ENCODE results near the gene HS3ST4.
"Not testable (repeated sequence)": the region's sequence is repeated elsewhere in the genome, so short reads cannot be mapped to it uniquely, and the experiment has no call there.

HS3ST4 gene

GRCh38 chr16:25734430-25735385 is 42.9 kb downstream of the HS3ST4 start:
- no peak for DNase-seq

GRCh38 chr16:25735645-25736044 is 43.9 kb downstream of the HS3ST4 start:
- DNase-seq, result no peak

- peak; percentile 53 for DNase-seq
These were observed 55.5 kb downstream of the HS3ST4 start for GRCh38 chr16:25747160-25747758.

GRCh38 chr16:25748092-25748654 is 56.4 kb downstream of the HS3ST4 start:
- no peak for DNase-seq

GRCh38 chr16:25750488-25751216 is 58.9 kb downstream of the HS3ST4 start:
- no peak for DNase-seq

GRCh38 chr16:25751230-25751835 is 59.6 kb downstream of the HS3ST4 start:
- DNase-seq, result no peak

DNA sequence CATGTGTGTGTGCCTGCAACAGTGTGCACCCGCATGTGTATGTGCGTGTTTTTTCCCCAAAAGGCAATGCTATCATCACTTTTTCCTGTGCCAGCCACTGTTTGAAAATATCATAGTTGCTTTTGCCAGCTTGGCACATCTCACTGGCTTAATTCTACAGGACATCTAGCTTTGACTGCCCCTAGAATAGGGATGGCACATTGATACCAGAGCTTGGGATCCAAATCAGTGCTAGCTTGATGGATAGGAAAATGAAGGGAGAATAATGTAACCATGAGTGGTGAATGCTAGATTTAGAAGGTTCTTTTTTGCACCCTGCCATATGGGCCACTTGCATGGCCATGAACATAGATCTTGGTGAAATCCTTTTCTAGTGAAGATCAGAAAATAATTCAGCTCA is 72.7 kb downstream of the HS3ST4 start:
- no peak for DNase-seq

DNA sequence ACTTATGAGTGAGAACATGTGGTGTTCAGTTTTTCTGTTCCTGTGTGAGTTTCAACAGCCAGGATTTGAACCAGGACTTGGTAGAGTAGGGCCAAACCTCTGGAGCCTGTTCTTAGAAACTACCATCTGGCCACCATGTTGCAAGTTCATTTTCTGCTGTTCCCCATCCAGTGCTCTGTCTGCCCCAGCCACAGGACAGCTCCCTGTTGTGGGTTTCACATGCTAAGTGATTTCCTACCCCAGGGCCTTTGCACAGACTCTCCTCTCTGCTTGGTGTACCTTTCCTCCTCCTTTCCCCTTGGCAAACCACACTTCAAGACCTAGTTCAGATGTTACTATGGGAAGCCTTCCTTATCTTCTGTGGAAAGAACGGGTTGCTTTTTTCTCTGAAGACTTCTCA is 79.5 kb downstream of the HS3ST4 start:
- no peak for DNase-seq

DNA sequence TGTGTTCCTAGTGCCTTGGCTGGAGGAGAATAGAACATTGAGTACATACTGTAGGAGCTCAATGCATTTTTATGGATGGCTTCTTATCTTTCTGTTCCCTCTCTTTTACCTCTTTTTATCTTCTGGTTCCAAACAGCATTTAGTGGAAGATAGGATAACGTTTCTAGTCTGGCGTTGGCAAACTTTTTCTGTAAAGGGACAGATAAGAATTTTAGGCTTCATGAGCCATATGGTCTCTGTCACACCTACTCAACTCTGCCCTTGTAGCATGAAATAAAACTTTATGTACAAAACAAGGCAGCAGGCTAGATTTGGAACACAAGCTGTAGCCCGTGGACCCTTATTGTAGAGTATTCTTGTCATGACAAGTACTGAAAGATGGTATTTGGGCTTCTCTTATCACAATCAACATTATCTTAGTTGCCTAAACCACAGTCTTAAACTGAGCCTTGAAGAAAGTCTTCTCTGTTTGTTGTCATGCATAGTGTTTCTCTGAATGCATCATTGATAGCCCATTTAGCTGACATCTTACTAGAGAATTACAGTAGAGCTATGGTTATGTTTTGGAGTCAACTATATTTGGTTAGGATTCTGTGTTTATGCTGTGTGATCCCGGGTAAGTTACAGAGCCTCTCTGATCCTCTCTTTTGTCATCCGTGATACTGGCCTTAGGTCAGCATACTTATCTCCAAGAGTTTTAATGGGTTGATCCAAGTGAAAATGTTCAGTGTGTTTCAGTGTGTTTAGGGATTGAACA is 80.2 kb downstream of the HS3ST4 start:
- DNase-seq, result no peak

DNA sequence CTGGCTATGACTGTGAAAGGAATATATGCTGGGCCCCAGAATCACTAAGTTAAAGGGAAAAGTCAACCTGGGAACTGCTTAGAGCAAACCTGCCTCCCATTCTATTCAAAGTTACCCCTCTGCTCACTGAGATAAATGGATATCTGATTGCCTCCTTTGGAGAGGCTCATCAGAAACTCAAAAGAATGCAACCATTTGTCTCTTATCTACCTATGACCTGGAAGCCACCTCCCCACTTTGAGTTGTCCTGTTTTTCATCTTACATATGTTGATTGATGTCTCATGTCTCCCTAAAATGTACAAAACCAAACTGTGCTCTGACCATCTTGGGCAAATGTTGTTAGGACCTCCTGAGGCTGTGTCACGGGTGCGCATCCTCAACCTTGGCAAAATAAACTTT is 84.5 kb downstream of the HS3ST4 start:
- not testable (repeated sequence) for DNase-seq

DNA sequence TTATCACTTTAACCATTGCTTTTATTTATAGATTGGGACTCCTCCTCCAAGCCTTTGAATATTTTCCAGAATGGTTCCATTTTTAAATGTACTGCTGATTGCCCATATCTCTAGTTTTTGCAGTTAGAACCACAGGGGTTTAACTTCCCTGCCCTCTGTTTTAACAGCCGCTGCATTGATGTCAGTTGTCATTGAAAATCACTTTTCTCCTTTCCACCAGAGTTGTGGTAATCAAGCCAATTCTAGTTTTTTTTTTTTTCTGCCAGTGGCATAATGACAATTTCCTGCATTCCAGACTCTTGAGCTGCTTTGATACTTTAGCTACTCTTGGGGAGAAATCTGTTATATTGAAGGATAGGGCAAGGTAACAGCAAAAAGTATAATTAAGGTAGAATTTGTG is 91.5 kb downstream of the HS3ST4 start:
- DNase-seq, result no peak

DNA sequence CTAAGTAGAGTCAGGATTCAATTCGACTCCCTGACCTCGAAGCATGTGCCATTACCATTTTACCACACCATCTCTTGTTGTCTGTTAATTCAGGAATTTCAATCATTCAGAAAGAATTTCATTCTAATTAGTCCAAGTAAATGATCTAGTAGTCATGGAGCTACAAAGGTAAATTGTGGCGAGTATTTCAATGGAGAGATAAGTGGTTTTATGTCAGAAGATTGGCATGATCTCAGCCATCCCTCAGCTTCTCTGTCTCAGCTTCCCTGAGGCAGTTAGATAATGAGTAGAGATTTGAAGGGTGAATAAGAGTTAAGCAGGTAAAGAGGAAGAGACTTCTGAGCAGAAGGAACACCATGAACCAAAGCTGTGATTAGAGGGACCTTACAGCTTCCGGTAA is 93.6 kb downstream of the HS3ST4 start:
- DNase-seq, result no peak

GRCh38 chr16:25786748-25787147 is 95.0 kb downstream of the HS3ST4 start:
- no peak for DNase-seq

DNA sequence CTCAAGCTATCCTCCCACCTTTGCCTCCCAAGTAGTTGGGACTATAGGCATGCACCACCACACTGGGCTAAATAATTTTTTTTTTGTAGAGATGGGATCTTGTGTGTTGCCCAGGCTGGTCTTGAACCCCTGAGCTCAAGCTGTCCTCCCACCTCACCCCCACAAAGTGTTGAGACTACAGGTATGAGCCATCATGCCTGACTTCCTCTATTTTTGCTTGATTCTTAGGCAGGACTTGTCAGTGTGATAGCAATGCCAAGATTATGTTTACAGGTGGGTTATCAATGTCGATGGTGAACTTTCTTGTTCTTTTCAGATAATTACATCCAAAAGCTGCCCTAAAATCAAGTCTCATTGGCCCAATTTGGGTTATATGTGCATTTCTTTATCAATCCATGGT is 96.9 kb downstream of the HS3ST4 start:
- no peak for DNase-seq

GRCh38 chr16:25796239-25796638 is 104.5 kb downstream of the HS3ST4 start:
- no peak for DNase-seq

GRCh38 chr16:25798065-25798464 is 106.3 kb downstream of the HS3ST4 start:
- no peak for DNase-seq

DNA sequence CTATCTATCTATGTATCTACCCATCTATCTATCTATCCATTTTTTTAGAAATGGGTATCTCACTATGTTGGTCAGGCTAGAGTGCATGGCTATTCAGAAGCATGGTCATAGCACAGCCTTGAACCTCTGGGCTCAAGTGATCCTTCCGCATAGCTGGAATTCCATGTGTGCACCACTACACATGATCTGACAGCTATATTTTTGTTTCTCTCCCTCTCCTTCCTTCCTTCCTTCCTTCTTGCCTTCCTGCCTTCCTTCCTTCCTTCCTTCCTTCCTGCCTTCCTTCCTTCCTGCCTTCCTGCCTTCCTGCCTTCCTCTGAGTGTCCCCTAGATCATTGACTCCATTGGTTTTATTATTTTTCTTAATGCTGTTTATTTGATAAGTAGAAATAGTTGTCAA is 108.1 kb downstream of the HS3ST4 start:
- no peak for DNase-seq

DNA sequence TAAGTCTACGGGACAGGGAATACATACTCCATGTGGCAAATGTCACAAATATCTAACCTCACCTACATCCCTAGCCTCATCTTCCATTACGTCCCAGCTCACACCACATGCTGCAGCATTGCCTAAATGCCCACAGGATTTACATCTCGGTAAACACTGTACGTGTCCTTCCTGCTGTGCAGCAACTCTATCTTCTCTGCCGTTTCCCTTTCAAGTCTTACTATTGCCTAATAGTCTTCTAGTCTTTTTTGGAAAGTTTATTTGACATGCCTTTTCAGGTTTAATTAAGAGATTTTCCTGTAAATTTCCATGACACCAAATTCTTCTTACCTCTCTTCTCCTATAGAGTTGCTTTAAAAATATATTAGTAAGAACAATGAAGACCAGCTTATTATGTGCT is 120.5 kb downstream of the HS3ST4 start:
- DNase-seq, result no peak

DNA sequence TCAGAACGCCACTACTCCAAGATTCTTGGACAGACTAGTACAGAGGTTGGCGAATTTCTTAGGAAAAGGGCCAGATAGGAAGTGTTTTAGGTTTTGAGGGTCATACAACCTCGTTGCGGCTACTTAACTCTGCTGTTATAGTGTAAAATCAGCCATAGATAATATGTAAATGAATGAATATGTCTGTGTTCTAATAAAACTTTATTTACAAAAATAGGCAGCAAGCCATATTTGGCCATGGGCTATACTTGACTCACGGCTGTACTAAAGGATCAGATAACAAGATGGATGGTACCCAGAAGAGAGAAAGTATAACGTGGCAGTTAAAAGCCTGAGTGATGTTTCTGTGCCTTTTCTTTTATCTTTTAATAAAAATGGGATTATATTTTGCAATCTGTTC is 125.5 kb downstream of the HS3ST4 start:
- no peak for DNase-seq

DNA sequence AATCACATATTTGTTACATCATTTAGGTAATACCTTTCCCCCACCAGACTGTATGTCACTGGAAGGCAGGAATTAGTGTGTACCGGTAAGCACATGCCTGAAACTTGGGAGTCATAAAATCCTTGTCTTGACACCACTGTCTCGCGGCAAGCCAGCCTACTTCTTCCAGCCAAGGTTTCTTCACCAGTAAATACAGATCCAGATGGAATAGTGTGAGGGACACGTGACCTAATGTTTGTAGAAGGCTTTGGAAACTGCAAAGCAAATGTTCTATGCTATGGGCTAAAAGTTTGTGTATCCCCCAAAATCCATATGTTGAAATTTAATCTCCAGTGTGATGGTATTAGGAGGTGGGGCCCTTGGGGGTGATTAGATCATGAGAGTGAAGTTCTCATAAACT is 126.1 kb downstream of the HS3ST4 start:
- no peak for DNase-seq

DNA sequence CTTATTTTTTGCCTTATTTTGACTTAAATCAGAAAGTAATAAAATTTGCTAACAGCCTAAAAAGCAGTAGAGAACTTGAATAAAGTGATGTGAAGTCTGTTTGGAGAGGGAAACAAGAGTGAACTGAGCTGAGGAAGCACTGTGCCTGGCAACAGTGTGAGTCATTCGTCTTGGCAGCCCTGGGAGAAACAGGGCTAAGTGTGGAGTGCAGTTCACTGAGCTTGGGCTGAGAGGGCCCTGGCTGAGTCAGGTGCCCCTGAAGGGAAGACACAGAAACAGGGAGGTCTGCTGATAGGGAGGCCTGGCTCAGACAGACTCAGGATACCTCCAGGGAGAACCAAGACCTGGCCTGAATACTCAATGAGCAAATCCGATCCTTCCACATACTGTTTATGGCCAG is 132.1 kb downstream of the HS3ST4 start:
- no peak for DNase-seq

- DNase-seq, result no peak
These were observed 135.9 kb downstream of the HS3ST4 start for GRCh38 chr16:25827709-25828108.

Data from activated CD8-positive, alpha-beta memory T cell treated with anti-CD3 and anti-CD28 coated beads, Interleukin-2, amount 50 U/mL, for 48 hours (primary cell).